HG03045 (cell line): Measurements from ENCODE around the gene USP54.
"Not testable (repeated sequence)": the region's sequence is repeated elsewhere in the genome, so short reads cannot be mapped to it uniquely, and the experiment has no call there.

Experiments used
- ATAC-seq: cut with Tn5 transposase; IDR thresholded peaks from one replicate; pipeline ENCODE4 v1.9.1; 2021; ENCODE audit warnings: mild to moderate bottlenecking, moderate library complexity; ENCODE audit not compliant: unreplicated experiment

The USP54 gene

GRCh38 chr10:73588656-73589055, 2.5 kb downstream of the USP54 start:
- ATAC-seq, result no peak

GRCh38 chr10:73586583-73586984, 4.6 kb downstream of the USP54 start:
- ATAC-seq, result no peak

- ATAC-seq, result no peak
These were observed 5.8 kb downstream of the USP54 start for GRCh38 chr10:73585327-73585726.

- ATAC-seq, result no peak
These were observed 6.4 kb downstream of the USP54 start for GRCh38 chr10:73584737-73585136.

- ATAC-seq, result no peak
These were observed 9.2 kb downstream of the USP54 start for GRCh38 chr10:73581918-73582317.

- ATAC-seq, result not testable (repeated sequence)
These were observed 12.2 kb downstream of the USP54 start for GRCh38 chr10:73578927-73579326.

- ATAC-seq, result no peak
These were observed 13.4 kb downstream of the USP54 start for GRCh38 chr10:73577788-73578187.

GRCh38 chr10:73576890-73577591, 14.1 kb downstream of the USP54 start:
- no peak for ATAC-seq

GRCh38 chr10:73576178-73576889, 14.8 kb downstream of the USP54 start:
- no peak for ATAC-seq

GRCh38 chr10:73567025-73567424, 24.1 kb downstream of the USP54 start:
- ATAC-seq, result not testable (repeated sequence)

GRCh38 chr10:73561192-73561591, 29.9 kb downstream of the USP54 start:
- ATAC-seq, result no peak

- ATAC-seq, result no peak
These were observed 31.6 kb downstream of the USP54 start for GRCh38 chr10:73559590-73559989.

GRCh38 chr10:73556855-73557254, 34.3 kb downstream of the USP54 start:
- ATAC-seq, result no peak

GRCh38 chr10:73554721-73555120, 36.4 kb downstream of the USP54 start:
- ATAC-seq, result no peak

- no peak for ATAC-seq
These were observed 37.4 kb downstream of the USP54 start for GRCh38 chr10:73553761-73554160.

- no peak for ATAC-seq
These were observed 38.1 kb downstream of the USP54 start for GRCh38 chr10:73552819-73553715.

GRCh38 chr10:73551515-73551914, 39.6 kb downstream of the USP54 start:
- no peak for ATAC-seq

GRCh38 chr10:73545357-73545756, 45.8 kb downstream of the USP54 start:
- ATAC-seq, result no peak

GRCh38 chr10:73537709-73538108, 53.4 kb downstream of the USP54 start:
- no peak for ATAC-seq

GRCh38 chr10:73537288-73537687, 53.9 kb downstream of the USP54 start:
- no peak for ATAC-seq

GRCh38 chr10:73534857-73535256, 56.3 kb downstream of the USP54 start:
- ATAC-seq, result no peak
